Measurements from ENCODE around the gene ACAA2.

- no peak for TF ChIP-seq CTCF (IDR thresholded peaks at IDR 0.05; ENCODE audit: low read depth, low read length, missing input control)
- TF ChIP-seq REST (IDR thresholded peaks at IDR 0.05) = no peak
- no peak for TF ChIP-seq YY1 (IDR thresholded peaks at IDR 0.05)
- TF ChIP-seq TAF1 (conservative IDR thresholded peaks at IDR 0.05) = no peak
Measured at GRCh38 chr18:49767111-49768050, 46.0 kb downstream of the ACAA2 start.
